Fibroblast of lung (primary cell): ENCODE measurements around the gene BNIP5.

Source experiments
- CTCF ChIP-seq, 2 donors: IDR thresholded peaks in 1 of 2; conservative IDR thresholded peaks in 1 of 2; 1 replicate in 1 of 2; 2 replicates in 1 of 2; pipeline ENCODE4 v1.5.1; 2011 to 2012; ENCODE audit warnings: low read length in 2 of 2, control low read depth in 1 of 2, inconsistent platforms in 1 of 2, low read depth in 1 of 2, mild to moderate bottlenecking in 1 of 2
- EZH2 ChIP-seq: IDR thresholded peaks from 2 replicates; pipeline ENCODE4 v1.5.1; 2012; ENCODE audit warnings: low read length, control low read depth, mild to moderate bottlenecking; ENCODE audit errors: missing control alignments

DNA sequence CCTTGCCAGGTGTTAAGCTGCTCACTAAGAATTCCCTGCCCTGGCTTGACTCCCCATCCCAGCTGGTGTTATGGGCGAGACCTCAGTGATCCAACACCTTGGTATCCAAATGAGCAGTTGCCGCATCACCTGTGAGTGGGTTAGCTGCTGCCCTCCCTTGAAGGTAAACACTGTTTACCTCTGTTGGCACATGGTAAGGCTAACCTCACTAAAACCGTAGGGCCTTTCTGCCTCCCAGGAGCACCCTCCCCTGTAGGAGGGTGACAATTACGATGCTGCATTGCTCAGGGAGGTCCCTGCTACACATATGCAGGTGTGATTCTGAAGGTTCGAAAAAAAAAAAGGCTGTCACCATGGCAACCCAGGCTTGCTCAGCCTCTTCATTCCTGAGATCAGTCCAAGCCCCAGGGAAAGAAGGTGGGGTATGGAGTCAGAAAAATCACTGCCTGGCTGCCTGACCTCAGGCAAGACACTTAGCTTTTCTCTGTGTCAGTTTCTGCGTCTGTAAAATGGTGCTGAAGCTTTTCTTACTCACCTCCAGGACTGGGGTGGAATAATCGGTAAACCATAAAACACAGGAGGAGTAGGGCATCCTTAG is 47.3 kb downstream of the BNIP5 start:
- TF ChIP-seq CTCF (conservative IDR thresholded peaks at IDR 0.05 in 1 of 2, IDR thresholded peaks at IDR 0.05 in 1 of 2; ENCODE audit: low read depth in 1 of 2, low read length in 2 of 2) (no peak), EZH2 (no peak)
